ENCODE measurements around the gene ZNF565. TPM values are rescaled to one million over a fixed set of nuclear protein-coding genes. Genes with fewer than 3 reads are reported as not detected.
A peak's percentile ranks its signal among the peaks of the same experiment; 100 is the strongest.

The ZNF565 gene
- polyA plus RNA-seq, 1 experiment, result 3.4 TPM

- Histone ChIP-seq H3K4me3 (ENCODE audit: low read depth, low read length) (peak overlapping the region; percentile 25; the same call in 1 of the 2 replicates), H3K9me3 (ENCODE audit: control insufficient read depth, insufficient read depth, low read length) (peaks cover 48% of the 10 kb centered on the region), H3K27ac (ENCODE audit: low read depth, low read length) (no peak overlapping the region), H3K27me3 (ENCODE audit: control insufficient read depth, insufficient read depth, low read length) (no peaks in the 10 kb centered on the region)
- no peak for DNase-seq (ENCODE audit: low read depth, low spot score)
- TF ChIP-seq CTCF (IDR thresholded peaks at IDR 0.05; ENCODE audit: low read depth, low read length), result no peak
- CTCF ChIA-PET, result no interaction called here
- POLR2A ChIA-PET, result no interaction called here
These were observed 42.5 kb upstream of the ZNF565 start for GRCh38 chr19:36256853-36257519.

DNA sequence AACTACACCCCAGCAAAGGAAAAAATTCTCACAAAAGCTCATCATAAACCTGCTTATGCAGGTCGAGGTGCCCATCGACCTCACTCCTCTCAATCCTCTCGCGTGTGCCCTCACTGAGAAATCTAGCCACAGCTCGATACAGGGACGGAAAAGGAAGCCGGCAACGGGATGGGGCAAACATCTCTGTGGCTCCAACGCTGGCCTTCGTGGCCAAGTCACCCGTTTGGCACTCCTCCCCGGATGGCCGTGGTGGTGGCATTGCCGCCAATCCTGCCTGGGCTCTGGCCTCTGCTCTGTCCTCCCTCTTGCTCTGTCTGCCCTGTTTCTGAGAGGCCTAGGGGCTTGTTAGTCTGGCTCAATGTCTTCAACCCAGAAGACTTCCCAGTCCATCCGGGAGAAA, 41.6 kb upstream of the ZNF565 start:
- Histone ChIP-seq H3K4me3 (ENCODE audit: low read depth, low read length) (no peak overlapping the region), H3K27me3 (ENCODE audit: control insufficient read depth, insufficient read depth, low read length) (no peaks in the 10 kb centered on the region), H3K9me3 (ENCODE audit: control insufficient read depth, insufficient read depth, low read length) (peaks cover 48% of the 10 kb centered on the region), H3K27ac (ENCODE audit: low read depth, low read length) (no peak overlapping the region)
- ChIA-PET CTCF (no interaction called here), POLR2A (no interaction called here)
- DNase-seq (ENCODE audit: low read depth, low spot score), result no peak
- TF ChIP-seq CTCF (IDR thresholded peaks at IDR 0.05; ENCODE audit: low read depth, low read length), result no peak

DNA sequence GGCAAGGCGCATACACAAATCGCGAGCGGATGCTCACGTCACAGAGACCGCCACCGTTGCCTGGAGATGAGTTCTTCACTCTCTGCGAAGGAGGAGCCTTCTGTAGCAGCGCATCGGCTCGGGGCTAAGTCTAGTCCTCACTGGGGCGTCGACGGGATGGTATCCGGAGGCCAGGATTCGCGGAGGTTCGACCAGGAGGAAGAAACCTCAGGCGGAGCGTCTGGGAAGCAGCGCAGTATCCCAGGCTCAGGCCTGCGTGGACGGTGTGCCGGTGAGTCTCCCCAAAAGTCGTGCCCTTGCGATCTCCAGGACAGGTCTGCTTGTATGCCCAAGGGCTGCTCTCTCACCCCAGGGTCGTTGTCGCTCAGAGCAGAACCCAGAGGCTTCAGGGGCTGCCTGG, 40.9 kb upstream of the ZNF565 start:
- H3K4me3 ChIP-seq (ENCODE audit: low read depth, low read length), result no peak overlapping the region
- TF ChIP-seq CTCF (IDR thresholded peaks at IDR 0.05; ENCODE audit: low read depth, low read length), result no peak
- POLR2A ChIA-PET, result no interaction called here
- peaks cover 48% of the 10 kb centered on the region for H3K9me3 ChIP-seq (ENCODE audit: control insufficient read depth, insufficient read depth, low read length)
- no peak overlapping the region for H3K27ac ChIP-seq (ENCODE audit: low read depth, low read length)
- DNase-seq (ENCODE audit: low read depth, low spot score), result no peak
- CTCF ChIA-PET, result no interaction called here
- no peaks in the 10 kb centered on the region for H3K27me3 ChIP-seq (ENCODE audit: control insufficient read depth, insufficient read depth, low read length)

DNA sequence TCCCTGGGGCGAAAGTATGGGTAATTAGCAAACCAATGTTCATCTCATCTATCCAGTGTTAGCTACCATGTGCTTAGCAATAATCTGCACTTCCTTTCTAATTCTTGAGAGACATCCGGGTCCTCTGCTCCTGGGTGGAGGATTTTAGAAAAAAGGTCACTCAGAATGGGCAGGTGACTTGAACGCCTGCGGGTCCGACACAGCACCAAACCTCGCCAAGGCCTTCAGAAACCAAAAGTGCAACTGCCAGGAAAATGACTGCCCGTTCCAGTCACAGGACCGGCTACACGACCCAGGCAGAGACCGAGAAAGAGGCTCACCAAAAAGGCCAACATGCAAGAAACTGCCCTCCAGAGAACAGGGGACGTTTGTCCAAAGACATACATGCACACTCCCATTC, 40.4 kb upstream of the ZNF565 start:
- ChIA-PET CTCF (no interaction called here), POLR2A (no interaction called here)
- Histone ChIP-seq H3K4me3 (ENCODE audit: low read depth, low read length) (no peak overlapping the region), H3K27ac (ENCODE audit: low read depth, low read length) (no peak overlapping the region), H3K9me3 (ENCODE audit: control insufficient read depth, insufficient read depth, low read length) (peaks cover 48% of the 10 kb centered on the region), H3K27me3 (ENCODE audit: control insufficient read depth, insufficient read depth, low read length) (no peaks in the 10 kb centered on the region)
- no peak for TF ChIP-seq CTCF (IDR thresholded peaks at IDR 0.05; ENCODE audit: low read depth, low read length)
- DNase-seq (ENCODE audit: low read depth, low spot score), result no peak

GRCh38 chr19:36252047-36252446, 37.6 kb upstream of the ZNF565 start:
- CTCF ChIA-PET, result no interaction called here

More at GRCh38 chr19:36252047-36252446, 37.6 kb upstream of the ZNF565 start:
- H3K4me3 ChIP-seq (ENCODE audit: low read depth, low read length), result no peak overlapping the region
- H3K9me3 ChIP-seq (ENCODE audit: control insufficient read depth, insufficient read depth, low read length), result peaks cover 27% of the 10 kb centered on the region
- no peak for TF ChIP-seq CTCF (IDR thresholded peaks at IDR 0.05; ENCODE audit: low read depth, low read length)
- H3K27me3 ChIP-seq (ENCODE audit: control insufficient read depth, insufficient read depth, low read length), result no peaks in the 10 kb centered on the region
- DNase-seq (ENCODE audit: low read depth, low spot score), result no peak
- no peak overlapping the region for H3K27ac ChIP-seq (ENCODE audit: low read depth, low read length)
- POLR2A ChIA-PET, result no interaction called here

All from AG04450 (cell line).